NCI-H1930 (cell line): ENCODE measurements around the gene TMEM80.
"Not testable (repeated sequence)": the region's sequence is repeated elsewhere in the genome, so short reads cannot be mapped to it uniquely, and the experiment has no call there.

Experiments used
- DNase-seq, 2 experiments: peaks; one replicate each; lab custom pipeline; 2025; lab: John Stamatoyannopoulos, UW

The TMEM80 gene

DNA sequence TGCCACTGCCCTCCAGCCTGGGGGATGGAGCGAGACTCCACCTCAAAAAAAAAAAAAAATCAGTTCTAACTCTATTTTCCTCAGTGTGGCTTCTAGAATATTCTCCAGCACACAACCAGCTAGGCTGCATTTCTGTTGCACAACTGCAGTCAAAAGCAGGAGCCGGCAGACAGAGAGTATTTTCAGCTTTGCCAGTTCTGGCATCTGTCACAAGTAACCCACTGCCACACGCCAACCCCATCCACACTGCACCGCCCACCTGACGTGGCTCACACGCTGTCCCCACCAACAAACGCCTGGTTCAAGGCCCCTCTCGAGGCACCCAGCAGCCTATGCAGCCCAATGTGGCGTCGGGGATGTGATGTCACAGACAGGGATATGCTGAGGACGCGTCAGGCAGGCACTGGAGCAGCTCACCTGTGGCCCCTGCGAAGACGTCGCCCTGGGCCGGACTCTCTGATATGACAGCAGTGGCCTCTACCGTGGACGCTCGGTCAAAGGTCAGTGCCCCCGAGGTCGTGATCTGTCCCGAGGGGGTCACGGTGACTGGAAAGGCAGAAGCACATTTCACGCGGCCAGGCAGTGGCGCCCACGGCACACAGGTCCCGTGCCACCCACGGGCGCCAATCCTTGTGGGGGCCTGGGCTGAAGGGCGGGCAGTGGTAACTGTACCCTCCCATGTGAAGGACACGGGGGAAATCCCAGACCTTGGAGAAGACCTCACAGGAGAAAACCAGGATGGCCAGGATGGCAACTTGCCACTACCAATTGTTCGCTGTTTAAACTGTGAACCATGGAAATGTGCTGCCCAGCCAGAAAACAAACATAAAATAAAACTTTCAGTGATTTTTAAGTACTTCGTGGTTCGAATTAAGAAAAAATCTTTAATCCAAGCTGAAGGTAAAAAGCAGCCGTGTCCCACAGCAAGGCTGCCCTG lies 16.1 kb upstream of the TMEM80 start:
- DNase-seq = no peak

DNA sequence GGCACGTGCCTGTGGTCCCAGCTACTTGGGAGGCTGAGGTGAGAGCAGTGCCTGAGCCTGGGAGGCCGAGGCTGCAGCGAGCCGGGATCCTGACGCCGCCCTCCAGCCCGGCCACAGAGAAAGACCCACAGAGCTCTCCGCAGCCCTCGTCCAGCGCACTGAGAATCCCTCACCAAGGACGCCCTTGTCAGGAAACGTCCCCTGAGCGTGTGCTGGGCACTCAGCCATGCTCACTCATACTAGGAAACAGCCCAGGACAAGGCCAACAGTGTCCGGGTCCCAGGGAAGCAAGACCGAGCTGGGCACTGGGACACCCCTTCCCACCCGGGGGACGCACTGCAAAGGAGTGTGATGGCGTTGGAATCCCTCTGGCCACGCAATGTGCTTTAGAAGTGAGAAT lies 15.1 kb upstream of the TMEM80 start:
- DNase-seq = no peak

DNA sequence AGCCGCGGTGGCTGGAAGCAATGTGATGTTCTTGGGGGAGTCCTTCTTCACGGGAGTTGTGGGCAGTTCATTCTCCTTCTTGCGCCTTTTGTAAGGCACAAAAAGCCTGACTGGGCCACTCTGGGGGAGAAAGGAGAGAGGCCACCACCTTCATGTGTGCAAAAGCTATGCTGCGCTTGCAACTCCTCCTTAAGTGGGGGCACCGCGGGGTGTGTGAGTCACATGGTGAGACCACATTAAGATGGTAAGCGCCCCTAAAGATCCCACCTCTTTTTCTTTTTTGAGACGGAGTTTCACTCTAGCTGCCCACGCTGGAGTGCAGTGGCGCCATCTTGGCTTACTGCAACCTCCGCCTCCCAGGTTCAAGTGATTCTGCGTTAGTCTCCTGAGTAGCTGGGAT lies 14.6 kb upstream of the TMEM80 start:
- no peak for DNase-seq

DNA sequence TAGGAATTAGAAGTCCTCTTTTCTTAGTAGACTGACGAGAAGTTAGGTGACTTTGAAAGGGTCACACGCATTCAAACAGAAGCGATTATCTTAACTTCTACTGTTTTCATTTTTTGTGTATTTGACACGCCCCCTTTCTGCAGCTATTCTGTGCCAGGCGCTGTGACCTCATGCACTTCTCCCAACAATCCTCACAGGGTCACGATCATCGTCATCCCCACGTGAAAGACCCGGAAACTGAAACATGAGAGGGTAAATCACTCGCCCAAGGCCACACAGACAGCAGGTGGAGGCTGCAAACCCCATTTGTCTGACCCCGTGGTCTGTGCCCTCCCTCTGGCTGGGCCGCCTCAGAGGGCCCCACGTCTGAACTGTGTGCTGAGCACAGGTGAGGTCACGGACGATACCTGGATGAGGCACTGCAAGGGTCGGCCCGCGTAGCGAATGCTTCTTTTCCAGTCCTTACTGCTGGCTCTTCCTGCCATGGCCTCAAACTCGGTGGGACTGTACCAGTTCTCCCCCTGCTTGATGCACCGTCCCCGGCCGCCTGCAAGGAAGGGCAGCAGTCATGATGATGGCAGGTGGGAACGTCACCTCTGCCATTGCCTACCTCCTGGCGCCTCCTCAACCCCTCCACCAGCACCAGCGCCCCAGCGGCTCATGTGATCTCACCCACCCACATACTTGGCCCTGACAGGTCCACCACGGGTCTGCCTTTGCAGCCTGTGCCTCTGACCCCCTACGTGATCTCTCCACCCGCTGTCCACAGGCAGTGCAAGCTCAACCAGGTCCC lies 9.0 kb upstream of the TMEM80 start:
- no peak for DNase-seq

DNA sequence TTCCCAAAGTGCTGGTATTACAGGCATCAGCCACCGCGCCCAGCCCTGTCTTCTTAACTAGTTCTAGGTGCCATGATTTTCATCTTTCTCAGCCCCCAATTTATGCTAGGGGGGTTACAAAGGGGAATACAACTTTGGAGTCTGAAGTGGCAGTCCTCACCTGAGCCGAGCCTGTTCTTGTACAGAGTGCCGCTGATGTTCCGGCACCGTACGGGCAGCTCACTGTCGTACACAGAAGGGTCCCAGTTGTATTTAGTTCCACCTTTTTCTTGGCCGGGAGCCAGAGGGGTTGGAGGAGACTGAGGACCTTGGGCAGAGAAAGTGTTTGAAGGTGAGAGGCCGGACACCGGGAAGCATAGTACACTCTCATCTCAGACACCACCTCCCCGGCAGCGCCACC lies 7.9 kb upstream of the TMEM80 start:
- DNase-seq = no peak

DNA sequence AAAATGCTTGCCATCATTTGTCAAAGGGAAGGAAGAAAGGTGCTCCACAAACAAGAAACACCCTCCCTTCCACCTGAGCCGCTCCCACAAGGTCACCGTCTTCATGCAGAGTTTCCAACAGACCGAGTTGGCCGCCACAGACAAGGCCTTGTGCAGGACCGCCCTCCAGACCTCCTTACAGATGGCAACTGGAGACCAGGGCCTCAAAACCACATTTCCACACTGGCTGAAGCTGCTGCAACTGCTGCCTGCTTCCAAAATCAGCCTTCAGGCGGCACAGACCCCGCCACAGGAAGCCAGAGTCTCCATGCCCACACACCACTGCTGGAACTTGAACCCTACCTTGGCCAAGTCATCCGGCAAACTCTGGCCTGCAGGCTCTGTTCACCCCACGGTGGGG lies 6.9 kb upstream of the TMEM80 start:
- no peak for DNase-seq

DNA sequence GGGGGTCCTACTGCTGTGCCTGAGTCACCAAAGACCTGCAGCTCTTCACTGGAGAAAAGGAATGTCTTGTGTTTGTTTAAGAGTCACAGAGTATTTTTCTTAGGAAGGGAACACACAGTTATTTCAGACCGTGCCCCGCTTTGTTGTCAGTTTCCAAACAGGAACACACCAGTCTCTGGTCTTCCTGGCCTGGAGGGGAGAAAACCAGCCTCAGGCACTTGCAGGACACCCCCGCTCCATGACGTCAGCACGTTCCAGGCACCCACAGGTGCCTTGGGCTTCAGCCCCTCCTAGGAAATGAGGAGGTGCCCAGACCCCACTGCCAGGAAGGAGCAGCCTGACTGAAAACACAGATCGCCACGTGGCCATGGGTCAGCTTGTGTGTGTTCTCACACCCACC lies 6.0 kb upstream of the TMEM80 start:
- DNase-seq = no peak

DNA sequence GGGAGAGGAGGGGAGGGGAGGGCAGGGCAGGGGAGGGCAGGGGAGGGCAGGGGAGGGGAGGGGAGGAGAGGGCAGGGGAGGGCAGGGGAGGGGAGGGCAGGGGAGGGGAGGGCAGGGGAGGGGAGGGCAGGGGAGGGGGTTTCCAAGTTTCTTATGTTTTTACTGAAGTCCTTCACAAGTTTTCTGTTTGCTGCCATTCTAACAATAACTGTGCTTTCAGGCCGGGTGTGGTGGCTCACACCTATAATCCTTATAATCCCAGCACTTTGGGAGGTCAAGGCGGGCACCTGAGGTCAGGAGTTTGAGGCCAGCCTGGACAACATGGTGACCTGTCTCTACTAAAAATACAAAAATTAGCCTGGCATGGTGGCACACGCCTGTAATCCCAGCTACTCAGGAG lies 5.4 kb upstream of the TMEM80 start:
- not testable (repeated sequence) for DNase-seq

DNA sequence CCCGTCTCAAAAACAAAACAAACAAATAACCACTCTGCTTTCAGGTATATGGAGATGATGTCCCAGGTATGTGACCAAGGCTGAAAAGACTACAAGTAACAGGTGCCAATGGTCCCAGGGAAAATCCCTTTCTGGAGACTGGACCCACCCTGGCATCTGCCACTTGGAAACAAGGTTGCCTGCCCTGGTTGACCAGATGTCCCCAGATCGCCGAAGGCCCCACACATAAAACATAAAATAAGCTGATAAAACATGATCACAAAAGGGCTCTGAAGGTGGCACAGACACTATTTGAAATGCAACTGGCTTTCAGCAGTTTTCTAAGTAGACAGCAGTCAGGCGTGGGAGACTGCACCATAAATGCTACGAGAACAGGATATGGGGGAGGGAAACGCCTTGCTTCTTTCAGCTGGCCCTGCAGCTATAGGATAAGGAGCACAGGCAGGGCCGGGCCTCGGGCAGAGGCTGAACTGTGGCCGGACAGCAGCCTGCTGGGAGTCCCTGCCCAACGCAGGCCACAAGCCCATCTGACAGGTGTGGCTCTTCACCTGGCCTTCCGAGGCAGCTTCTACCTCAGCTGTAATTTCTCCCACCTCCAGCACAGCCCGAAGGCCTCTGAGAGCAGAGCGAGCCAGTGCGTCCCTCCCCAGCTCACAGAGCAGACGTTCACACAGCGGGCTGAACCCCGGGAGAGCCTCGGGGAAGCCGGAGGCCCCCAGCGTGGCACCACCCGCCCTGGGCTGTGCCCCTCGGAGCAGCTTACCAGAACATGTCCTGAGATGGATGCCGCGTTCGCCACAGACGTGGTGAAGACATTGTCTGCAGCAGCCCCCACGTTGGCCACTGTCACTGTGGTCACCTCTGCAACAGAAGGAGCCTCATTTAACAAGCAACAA lies 4.6 kb upstream of the TMEM80 start:
- no peak for DNase-seq

DNA sequence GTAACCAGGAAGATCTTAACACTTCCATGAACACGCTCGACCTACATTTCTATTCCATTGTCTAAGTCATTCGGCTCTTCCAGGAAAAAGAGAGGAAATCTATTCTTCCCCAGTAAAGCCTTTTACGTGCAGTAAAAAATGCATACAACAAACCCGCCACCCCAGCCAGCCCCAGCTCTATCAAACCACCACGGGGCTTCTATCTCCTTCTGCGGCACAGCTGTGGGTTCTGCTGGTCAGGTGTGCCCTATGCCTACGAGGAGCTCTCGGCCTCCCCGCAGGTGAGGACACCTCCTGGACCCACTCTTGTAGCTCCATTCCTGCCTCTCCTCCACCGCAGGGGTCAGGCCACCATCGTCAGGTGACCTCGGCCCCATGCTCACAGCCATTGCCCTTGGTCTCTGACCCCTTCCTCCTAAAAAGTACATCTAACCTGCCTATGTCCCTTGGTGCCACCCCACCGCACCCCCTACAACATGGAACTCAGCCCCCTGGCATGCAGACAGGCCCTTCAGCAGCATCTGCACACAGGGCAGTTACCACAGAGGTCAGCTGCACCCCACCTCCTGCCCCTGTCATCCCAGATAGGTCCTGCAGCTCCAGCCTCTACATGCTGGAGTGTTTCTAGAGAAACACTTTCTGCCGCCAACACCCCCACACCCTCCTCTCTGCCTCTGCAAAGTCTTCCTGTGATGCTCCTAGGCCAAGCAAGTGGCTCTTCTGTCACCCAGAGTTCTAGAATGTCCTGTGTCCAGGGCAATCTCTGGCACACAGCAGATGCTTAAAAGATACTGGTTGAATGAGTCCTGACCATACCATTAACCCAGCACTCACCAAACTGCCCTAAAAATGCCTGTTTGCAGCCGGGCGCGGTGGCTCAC lies 3.7 kb upstream of the TMEM80 start:
- DNase-seq = no peak

DNA sequence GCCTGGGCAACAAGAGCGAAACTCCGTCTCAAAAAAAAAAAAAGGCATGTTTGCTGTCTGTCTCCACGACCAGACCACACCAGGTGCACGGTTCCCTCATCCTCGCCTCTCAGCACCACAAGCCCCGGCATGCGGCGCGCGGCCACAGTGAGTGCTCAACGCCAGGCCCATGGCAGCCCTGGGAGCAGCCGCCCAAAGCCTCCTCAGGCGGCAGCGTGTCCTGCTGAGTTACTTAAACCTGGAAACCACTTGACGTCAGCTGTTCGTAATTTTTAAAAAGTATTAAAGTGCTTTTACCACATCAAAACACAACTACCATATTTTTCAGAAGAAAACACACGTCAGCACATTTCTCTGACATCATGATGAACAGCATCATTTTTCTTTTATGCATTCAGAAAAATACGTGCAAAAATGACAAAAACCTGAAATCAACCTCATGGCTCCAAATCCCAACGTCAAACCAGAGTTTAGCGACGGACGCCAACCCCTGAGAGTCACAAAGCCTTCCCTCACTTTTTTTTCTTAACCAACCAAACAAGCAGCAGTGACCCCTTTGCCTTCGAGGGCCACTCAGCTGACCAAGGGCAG lies 2.7 kb upstream of the TMEM80 start:
- DNase-seq = no peak

DNA sequence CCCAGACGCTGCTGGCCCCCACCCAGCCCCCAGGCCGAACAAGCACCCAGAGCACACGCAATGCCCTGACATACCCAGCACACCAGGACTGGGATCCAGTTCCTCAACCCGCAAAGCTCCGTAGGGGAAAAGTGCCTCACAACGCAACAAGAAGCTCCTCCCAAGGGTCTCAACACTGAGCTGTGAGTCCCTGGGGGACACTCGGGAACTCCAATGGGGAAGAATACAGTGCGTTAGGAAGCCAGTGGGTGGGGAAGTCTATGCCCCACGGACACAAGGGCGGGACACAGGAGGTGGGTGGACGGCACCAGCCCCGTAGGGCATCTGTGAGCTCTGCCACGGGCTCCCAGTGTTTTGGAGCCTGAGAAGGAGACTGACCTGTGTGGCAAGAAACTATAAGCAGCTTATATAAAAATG lies 2.2 kb upstream of the TMEM80 start:
- no peak for DNase-seq

DNA sequence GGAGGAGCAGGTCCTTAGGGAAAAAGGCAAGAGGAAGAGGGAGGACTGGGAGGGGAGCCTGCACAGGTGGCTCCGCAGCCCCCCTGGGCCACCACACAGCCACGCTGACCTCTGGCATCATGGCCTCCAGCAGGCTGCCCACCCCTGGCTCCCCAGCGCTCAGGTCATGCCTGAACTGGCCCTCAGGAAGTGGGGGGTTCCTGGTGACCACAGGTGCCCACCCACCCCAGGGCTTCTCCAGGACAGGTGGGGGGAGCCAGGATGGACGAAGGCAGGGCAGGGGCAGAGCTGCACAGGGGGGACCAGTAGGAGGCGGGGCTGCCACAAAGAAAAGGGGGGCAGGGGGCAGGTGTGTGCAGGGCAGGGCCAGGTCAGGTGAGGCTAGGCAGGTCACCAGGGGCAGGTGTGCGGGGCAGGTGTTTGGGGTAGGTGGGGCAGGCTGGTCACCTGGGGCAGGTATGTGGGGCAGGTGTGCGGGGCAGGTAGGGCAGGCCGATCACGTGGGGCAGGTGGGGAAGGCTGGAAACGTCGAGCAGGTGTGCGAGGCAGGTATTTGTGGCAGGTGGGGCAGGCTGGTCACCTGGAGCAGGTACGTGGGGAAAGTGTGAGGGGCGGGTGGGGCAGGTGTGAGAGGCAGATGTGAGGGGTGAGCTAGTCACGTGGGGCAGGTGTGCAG lies 1.6 kb upstream of the TMEM80 start:
- DNase-seq = peak in 1 of 2 experiments; percentile 47

DNA sequence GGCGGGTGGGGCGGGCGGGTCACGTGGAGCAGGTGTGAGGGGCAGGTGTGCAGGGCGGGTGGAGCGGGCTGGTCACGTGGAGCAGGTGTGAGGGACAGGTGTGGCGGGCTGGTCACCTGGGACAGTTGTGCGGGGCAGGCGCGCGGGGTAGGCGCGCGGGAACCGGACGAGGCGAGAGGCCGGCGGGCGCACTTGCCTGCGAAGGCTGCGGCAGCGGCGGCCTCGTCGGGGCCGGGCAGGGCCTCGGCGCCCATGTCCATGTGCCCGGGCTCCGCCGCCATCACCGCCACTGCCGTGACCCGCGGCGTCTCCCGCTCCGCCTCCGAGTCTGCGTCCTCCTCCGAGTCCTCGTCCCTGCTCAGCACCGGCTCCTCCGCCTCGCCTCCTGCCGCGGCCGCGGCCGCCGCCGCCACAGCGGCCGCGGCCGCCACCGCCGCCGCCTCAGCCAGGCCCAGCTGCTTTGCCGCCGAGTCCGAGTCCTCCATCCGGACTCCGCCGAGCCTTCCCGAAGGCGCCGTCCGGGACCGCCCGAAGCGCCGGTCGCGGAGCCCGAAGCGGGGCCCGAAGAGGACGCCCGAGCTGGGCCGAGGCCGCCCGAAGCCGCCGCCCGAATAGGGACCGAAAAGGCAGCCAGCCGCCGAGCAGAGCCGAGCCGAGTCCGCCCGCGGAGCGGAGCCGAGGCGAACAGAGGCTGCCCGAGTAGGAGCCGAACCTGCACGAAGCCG lies 891 bp upstream of the TMEM80 start, which contains the start of gene DEAF1:
Gene DEAF1 (minus strand): TSS at position 660 of the 725 bp plus-strand sequence. CDS start 175 bp downstream, at position 485.
- peak; percentile 99 for DNase-seq

DNA sequence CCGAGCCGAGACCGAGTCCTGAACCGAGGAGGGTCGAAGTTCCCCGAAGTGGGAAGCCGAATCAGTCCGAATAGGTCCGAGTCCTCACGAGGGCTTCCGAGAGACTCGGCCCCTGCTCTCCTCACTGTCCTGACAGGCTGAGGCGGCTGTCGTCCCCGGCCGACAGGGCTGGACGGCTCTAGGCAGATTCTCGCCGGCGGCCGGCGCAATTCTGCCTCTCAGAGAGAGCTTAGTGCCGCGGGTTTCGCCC lies 403 bp upstream of the TMEM80 start:
- DNase-seq = no peak

DNA sequence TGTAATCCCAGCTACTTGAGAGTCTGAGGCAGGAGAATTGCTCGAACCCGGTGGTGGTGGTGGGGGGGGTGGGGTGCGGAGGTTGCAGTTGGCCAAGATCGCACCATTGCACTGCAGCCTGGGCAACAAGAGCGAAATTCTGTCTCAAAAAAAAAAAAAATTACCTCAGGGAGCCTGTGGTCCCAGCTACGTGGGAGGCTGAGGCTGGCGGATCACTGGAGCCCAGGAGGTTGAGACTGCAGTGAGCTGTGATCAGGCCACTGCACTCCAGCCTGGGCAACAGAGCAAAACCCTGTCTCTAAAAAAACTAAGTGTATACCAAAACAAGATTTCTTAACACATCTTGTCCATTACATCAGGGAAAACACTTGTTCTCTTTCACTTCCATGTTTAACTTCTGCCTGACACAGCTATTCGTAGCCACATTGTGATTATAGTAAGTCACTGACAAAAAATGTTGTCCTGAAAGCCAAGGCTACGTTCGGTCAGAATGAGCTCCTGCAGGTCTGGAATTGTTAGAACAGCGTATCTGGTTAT lies 1.4 kb downstream of the TMEM80 start:
- no peak for DNase-seq

DNA sequence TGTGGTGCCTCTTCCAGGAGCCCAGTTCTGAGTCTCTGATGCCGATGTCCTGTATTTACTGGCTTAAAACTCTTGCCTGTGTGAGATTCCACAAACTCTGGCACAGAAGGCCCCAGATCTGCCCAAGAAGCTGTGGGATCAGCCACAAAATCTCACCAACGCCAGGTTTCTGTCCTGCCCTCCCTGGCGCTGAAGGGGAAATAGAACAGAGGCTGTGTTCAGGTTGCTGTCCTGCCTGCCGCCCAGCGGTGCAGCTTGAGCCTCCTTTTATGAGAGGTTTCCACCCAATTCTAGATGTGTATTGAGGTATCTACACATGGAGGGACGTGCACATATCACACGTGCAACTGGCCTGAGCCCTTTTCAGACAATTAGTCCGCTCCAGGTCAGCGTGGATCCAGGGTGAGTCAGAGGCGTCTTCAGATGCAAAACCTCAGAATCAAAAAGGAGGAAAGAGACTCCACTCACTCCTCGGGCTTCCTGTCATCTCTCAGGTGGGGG lies 2.2 kb downstream of the TMEM80 start:
- DNase-seq = no peak

DNA sequence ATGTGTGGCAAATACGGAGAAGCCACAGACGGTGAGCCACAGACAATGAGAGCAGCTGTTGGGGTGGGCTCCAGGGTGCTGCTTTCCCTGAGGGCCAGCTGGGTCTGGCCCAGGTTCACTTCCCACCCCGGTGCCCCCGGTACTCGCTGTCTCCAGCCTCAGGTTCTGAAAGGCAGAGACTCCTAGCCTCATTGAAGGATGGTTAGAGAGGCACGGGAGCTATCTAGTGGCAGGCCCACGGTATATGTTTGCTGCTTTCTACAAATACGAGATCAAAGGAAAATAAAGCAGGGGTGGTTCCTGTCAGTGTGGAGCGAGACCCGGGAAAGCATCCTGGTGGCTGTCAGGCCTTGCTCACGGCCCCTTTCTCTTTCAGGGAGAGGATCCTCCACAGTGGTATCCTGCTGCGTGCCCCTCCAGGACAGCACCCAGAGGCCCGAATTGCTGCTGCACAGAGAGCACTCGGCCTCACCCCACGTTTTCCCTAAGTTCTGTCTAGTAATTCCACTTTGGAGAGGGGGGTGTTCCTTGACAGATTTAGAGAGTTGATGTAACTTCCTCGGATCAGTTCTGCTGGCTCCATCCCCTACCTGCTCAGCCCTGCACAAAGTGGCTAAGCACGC lies 3.0 kb downstream of the TMEM80 start:
- DNase-seq = no peak

DNA sequence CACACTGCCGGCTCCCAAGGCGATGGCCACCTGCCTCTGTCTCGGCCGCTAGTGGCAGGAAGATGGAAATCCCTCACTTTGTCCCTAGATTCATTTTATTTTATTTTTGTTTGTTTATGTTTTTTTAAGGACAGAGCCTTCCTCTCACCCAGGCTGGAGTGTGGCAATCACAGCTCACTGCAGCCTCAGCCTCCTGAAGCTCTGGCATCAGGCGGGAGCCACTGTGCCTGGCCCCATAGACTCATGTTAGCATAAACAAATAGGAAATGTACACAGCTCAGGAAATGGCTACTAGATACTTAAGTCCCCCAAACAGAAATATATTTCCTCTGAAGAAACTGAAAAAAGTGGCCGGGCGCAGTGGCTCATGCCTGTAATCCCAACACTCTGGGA lies 3.5 kb downstream of the TMEM80 start:
- no peak for DNase-seq
